A549 (cell line): ENCODE results near the gene ARHGAP26. TPM values are rescaled to one million over a fixed set of nuclear protein-coding genes. Genes with fewer than 3 reads are reported as not detected.
"Not testable (repeated sequence)": the region's sequence is repeated elsewhere in the genome, so short reads cannot be mapped to it uniquely, and the experiment has no call there.

Experiments
- ATAC-seq, 2 experiments: fragments of 200-7000 bp in 1 of 2; fragments of >200 bp in 1 of 2; cut with Nextera tagmentation in 1 of 2; cut with Tn5 transposase in 1 of 2; 3 replicates each; pipeline versions ENCODE4 v1.8.0 to v1.9.1; 2018 to 2020; ENCODE audit warnings: mild to moderate bottlenecking in 1 of 2, moderate library complexity in 1 of 2
- CTCF ChIA-PET: fragments of 300-600 bp; sonication (Branson Sonifier 250); formaldehyde crosslinking; extraction: SDS; loops from one replicate; lab custom pipeline; 2021; ENCODE audit warnings: antibody characterized with exemption, inconsistent platforms; lab: Yijun Ruan, JAX
- POLR2A ChIA-PET: fragments of 350-600 bp; formaldehyde crosslinking; extraction: SDS; loops from one replicate; lab custom pipeline; 2021; ENCODE audit warnings: antibody characterized with exemption, inconsistent platforms; lab: Yijun Ruan, JAX
- DNase-seq, 2 experiments: peaks; one replicate each; pipeline versions ENCODE4 v3.0.0 to v3.0.0-alpha.2; 2011 to 2016; ENCODE audit warnings: low read depth in 1 of 2, low spot score in 1 of 2
- FAIRE-seq: peaks from 2 replicates; lab custom pipeline; 2011; peaks lifted over from hg19 to GRCh38; lab: Jason Lieb, UNC
- H3K27ac ChIP-seq, 2 experiments: fragments of >200 bp; sonication (Bioruptor Twin); formaldehyde crosslinking; 3 replicates each; pipeline ENCODE4 v1.5.1; 2016 to 2017
- H3K4me1 ChIP-seq: fragments of >200 bp; sonication (Bioruptor Twin); formaldehyde crosslinking; 3 replicates; pipeline ENCODE4 v1.6.1; 2016
- H3K4me2 ChIP-seq: fragments of >200 bp; sonication (Bioruptor Twin); formaldehyde crosslinking; 3 replicates; pipeline ENCODE4 v1.6.1; 2016
- H3K4me3 ChIP-seq: fragments of >200 bp; sonication (Bioruptor Twin); formaldehyde crosslinking; 3 replicates; pipeline ENCODE4 v1.5.1; 2016
- H3K9me3 ChIP-seq: fragments of >200 bp; sonication (Bioruptor Twin); formaldehyde crosslinking; 3 replicates; pipeline ENCODE4 v1.6.1; 2016
- BHLHE40 ChIP-seq: IDR thresholded peaks from 2 replicates; pipeline ENCODE4 v1.6.1; 2012; ENCODE audit warnings: low read depth, low read length, inconsistent platforms
- CHD4 ChIP-seq: fragments of 200-600 bp; sonication (generic); IDR thresholded peaks from 2 replicates; pipeline ENCODE4 v1.6.1; 2016; ENCODE audit warnings: antibody characterized with exemption, mild to moderate bottlenecking, borderline replicate concordance
- EHMT2 ChIP-seq: fragments of 200-600 bp; sonication (generic); IDR thresholded peaks from 2 replicates; pipeline ENCODE4 v1.6.1; 2016; ENCODE audit warnings: antibody characterized with exemption, low read depth, mild to moderate bottlenecking, moderate library complexity
- ESRRA ChIP-seq: fragments of 150-350 bp; IDR thresholded peaks from 2 replicates; pipeline ENCODE4 v1.6.1; 2014; ENCODE audit warnings: mild to moderate bottlenecking, low read length, borderline replicate concordance
- FOSB ChIP-seq: fragments of 250-450 bp; sonication (Bioruptor Pico); IDR thresholded peaks from 2 replicates; pipeline ENCODE4 v1.5.0; 2020; ENCODE audit warnings: mild to moderate bottlenecking, moderate library complexity
- FOSL2 ChIP-seq, 2 experiments: fragments of 450-650 bp in 1 of 2; fragments of >200 bp in 1 of 2; sonication (Bioruptor Twin) in 1 of 2; formaldehyde crosslinking; IDR thresholded peaks; 2 replicates each; pipeline versions ENCODE4 v1.5.0 to v1.6.1; 2016 to 2020; ENCODE audit warnings: mild to moderate bottlenecking in 1 of 2, moderate library complexity in 1 of 2
- GATA3 ChIP-seq: IDR thresholded peaks from 2 replicates; pipeline ENCODE4 v1.6.1; 2012; ENCODE audit warnings: borderline replicate concordance
- HEYL ChIP-seq: fragments of 250-450 bp; sonication (Bioruptor Pico); IDR thresholded peaks from 2 replicates; pipeline ENCODE4 v1.8.0; 2021; ENCODE audit warnings: mild to moderate bottlenecking, moderate library complexity
- HOXA7 ChIP-seq: fragments of 250-450 bp; sonication (Bioruptor Pico); IDR thresholded peaks from 2 replicates; pipeline ENCODE4 v1.5.0; 2020; ENCODE audit warnings: mild to moderate bottlenecking, moderate library complexity
- HOXB13 ChIP-seq: fragments of 250-450 bp; sonication (Bioruptor Pico); IDR thresholded peaks from 2 replicates; pipeline ENCODE4 v1.5.0; 2020; ENCODE audit warnings: low read depth, mild to moderate bottlenecking, moderate library complexity
- NPAS2 ChIP-seq: fragments of 250-450 bp; sonication (Bioruptor Pico); IDR thresholded peaks from 2 replicates; pipeline ENCODE4 v1.8.0; 2022; ENCODE audit warnings: mild to moderate bottlenecking, moderate library complexity, borderline replicate concordance
- POLR2AphosphoS2 ChIP-seq: conservative IDR thresholded peaks from 2 replicates; pipeline ENCODE4 v1.6.1; 2012; ENCODE audit warnings: low read length, improper control_type of control experiment, inconsistent platforms
- RAD21 ChIP-seq, 2 experiments: fragments of >200 bp in 1 of 2; sonication (Bioruptor Twin) in 1 of 2; formaldehyde crosslinking in 1 of 2; IDR thresholded peaks in 1 of 2; conservative IDR thresholded peaks in 1 of 2; 2 replicates in 1 of 2; 3 replicates in 1 of 2; pipeline ENCODE4 v1.6.1; 2012 to 2018; ENCODE audit warnings: inconsistent platforms in 1 of 2
- RFX5 ChIP-seq: fragments of 450-650 bp; IDR thresholded peaks from 2 replicates; pipeline ENCODE4 v1.7.1; 2014; ENCODE audit warnings: antibody characterized with exemption, mild to moderate bottlenecking, moderate library complexity
- TP53 ChIP-seq: fragments of 250-450 bp; sonication (Bioruptor Pico); IDR thresholded peaks from 2 replicates; pipeline ENCODE4 v1.5.0; 2021; ENCODE audit warnings: mild to moderate bottlenecking, moderate library complexity
- ZC3H11A ChIP-seq: fragments of 450-650 bp; IDR thresholded peaks from 2 replicates; pipeline ENCODE4 v1.6.1; 2014; ENCODE audit warnings: antibody characterized with exemption, mild to moderate bottlenecking
- ZNF302 ChIP-seq: fragments of 250-450 bp; sonication (Bioruptor Pico); IDR thresholded peaks from 2 replicates; pipeline ENCODE4 v1.9.0; 2021; ENCODE audit warnings: inconsistent platforms, mild to moderate bottlenecking, moderate library complexity
- WGBS: methylation state at CpG from one replicate; pipeline ENCODE4 v1.1.6; 2017; ENCODE audit errors: missing lambda C conversion rate; 5-methylcytosine and 5-hydroxymethylcytosine counted together
- polyA plus RNA-seq, 4 experiments: library from polyadenylated mRNA; depleted of rRNA in 3 of 4; stranded (reverse); fragments of >200 nt; fragmentation: RNase III in 1 of 4; extraction: RNeasy Plus Mini Kit Qiagen cat#74134 plus additional on column Dnase treatment in 1 of 4; gene quantifications; 2 replicates in 3 of 4; 3 replicates in 1 of 4; pipeline ENCODE4 v1.2.3, GENCODE V29; 2011 to 2017
- TF ChIP-seq, protein P1 (sequence below): fragments of 150-350 bp; IDR thresholded peaks from 2 replicates; pipeline ENCODE4 v1.6.1; 2014; ENCODE audit warnings: low read depth, mild to moderate bottlenecking, low read length
- TF ChIP-seq, protein P2 (sequence below): fragments of 250-450 bp; sonication (Bioruptor Pico); IDR thresholded peaks from 2 replicates; pipeline ENCODE4 v1.5.0; 2021; ENCODE audit warnings: mild to moderate bottlenecking, moderate library complexity, borderline replicate concordance
- TF ChIP-seq, protein P3 (sequence below): fragments of >200 bp; sonication (Bioruptor Twin); formaldehyde crosslinking; IDR thresholded peaks from 3 replicates; pipeline ENCODE4 v1.5.1; 2016

ARHGAP26 gene
- polyA plus RNA-seq, 2 of the 4 experiments (the other 2 are of a cell fraction) = 6.6 to 19.1 TPM

DNA sequence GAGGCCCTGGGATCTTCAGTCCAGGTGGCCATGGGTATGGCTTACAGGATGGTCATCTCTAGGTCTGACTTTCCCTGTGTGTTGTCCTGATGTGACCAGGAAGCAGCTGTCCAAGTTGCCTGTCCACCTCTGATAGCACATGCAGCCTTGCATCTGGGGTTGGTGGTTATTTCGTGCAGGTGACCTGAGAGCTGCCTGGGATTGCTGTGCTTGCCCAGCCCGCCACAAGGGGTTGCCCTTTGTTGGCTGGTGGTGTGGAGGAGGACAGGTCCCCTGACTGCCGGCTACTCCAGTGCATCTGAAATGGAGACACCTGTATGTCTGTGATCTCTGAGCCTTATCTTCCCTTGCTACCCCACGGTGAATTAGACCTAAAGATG, 212.6 kb downstream of the ARHGAP26 start:
- ChIA-PET POLR2A (no interaction called here), CTCF (interaction anchor here (1.2 to 1.3 kb wide), 2 partner anchors 9 to 421 kb away, joined by 3 to 7 read pairs; no protein-coding TSS in a partner anchor)
- DNase-seq (no peak), ATAC-seq (peak; percentile 71 to 79), FAIRE-seq (no peak)
- peak overlapping the region; percentile 67; the same call in 1 of the 3 replicates for H3K4me2 ChIP-seq
- H3K4me3 ChIP-seq = no peak overlapping the region
- H3K4me1 ChIP-seq = peaks cover 19% of the 10 kb centered on the region
- H3K27ac ChIP-seq = peak overlapping the region in 1 of 2 experiments; percentile 63; a peak in 3 of 6 replicates
- H3K9me3 ChIP-seq = no peaks in the 10 kb centered on the region
- 94% methylated on average over 4 of the region's 4 CpGs for WGBS
- TF ChIP-seq EHMT2 (no peak), RAD21 (conservative IDR thresholded peaks at IDR 0.05 in 1 of 2, IDR thresholded peaks at IDR 0.05 in 1 of 2) (peak in 1 of 2 experiments; percentile 40; a peak in 2 of 5 replicates), BHLHE40 (no peak)

DNA sequence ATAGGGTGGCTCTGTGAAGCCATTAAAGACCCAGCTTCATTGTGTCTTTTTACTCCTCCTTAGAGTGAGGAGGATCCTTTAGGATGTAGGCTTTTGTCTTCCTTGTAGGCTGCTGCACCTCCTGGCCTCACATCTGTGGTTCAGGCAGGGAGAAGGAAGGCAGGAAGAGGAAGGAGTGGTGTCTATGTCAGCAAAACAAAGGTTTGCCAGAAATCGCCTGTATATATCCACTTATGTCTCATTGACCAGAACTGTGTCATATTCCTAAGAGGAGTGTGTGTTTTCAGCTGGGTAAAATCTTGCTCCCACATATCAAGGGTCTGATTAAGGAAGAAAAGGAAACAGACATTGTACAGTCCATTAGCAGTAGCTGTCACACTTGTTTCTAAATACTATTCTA, 213.8 kb downstream of the ARHGAP26 start:
- TF ChIP-seq NPAS2 (CRISPR knock-in tag) = no peak
- no peak for TF ChIP-seq HEYL
- no peak for TF ChIP-seq ZNF302
- no peak for TF ChIP-seq ZC3H11A
- TF ChIP-seq HOXB13 (CRISPR knock-in tag) = no peak
- no peak for TF ChIP-seq FOSB (CRISPR knock-in tag)
- TF ChIP-seq, protein P1, sequence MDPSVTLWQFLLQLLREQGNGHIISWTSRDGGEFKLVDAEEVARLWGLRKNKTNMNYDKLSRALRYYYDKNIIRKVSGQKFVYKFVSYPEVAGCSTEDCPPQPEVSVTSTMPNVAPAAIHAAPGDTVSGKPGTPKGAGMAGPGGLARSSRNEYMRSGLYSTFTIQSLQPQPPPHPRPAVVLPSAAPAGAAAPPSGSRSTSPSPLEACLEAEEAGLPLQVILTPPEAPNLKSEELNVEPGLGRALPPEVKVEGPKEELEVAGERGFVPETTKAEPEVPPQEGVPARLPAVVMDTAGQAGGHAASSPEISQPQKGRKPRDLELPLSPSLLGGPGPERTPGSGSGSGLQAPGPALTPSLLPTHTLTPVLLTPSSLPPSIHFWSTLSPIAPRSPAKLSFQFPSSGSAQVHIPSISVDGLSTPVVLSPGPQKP = no peak
- Histone ChIP-seq H3K4me2 (no peak overlapping the region), H3K9me3 (no peaks in the 10 kb centered on the region), H3K4me3 (no peak overlapping the region), H3K27ac (no peak overlapping the region), H3K4me1 (peaks cover 19% of the 10 kb centered on the region)
- no peak for ATAC-seq
- no peak for FAIRE-seq
- ChIA-PET POLR2A (no interaction called here), CTCF (no interaction called here)
- whole genome bisulfite sequencing = 73% methylated on average over 1 of the region's 1 CpG
- DNase-seq = no peak

DNA sequence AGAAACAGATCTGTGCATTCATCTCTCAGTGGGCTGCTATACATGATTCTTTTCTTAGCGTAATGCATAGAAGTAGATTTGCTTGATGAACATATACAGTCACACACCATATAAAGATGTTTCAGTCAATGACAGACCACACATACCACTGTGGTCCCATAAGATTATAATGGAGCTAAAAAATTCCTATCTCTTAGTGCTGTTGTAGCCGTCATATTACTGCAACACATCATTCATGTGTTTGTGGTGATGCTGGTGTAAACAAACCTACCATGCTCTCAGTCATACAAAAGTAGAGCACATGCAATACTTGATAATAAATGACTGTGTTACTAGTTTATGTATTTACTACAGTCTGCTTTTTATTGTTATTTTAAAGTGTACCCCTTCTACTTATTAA, 214.3 kb downstream of the ARHGAP26 start:
- ChIA-PET POLR2A (no interaction called here), CTCF (no interaction called here)
- TF ChIP-seq GATA3 (no peak), RFX5 (no peak), POLR2AphosphoS2 (no peak), ESRRA (no peak), TP53 (CRISPR knock-in tag) (no peak), NPAS2 (CRISPR knock-in tag) (no peak), CHD4 (no peak), HOXA7 (CRISPR knock-in tag) (no peak), FOSL2 (IDR thresholded peaks at IDR 0.05) (no peak), FOSL2 (CRISPR knock-in tag; IDR thresholded peaks at IDR 0.05) (no peak)
- TF ChIP-seq, protein P2, sequence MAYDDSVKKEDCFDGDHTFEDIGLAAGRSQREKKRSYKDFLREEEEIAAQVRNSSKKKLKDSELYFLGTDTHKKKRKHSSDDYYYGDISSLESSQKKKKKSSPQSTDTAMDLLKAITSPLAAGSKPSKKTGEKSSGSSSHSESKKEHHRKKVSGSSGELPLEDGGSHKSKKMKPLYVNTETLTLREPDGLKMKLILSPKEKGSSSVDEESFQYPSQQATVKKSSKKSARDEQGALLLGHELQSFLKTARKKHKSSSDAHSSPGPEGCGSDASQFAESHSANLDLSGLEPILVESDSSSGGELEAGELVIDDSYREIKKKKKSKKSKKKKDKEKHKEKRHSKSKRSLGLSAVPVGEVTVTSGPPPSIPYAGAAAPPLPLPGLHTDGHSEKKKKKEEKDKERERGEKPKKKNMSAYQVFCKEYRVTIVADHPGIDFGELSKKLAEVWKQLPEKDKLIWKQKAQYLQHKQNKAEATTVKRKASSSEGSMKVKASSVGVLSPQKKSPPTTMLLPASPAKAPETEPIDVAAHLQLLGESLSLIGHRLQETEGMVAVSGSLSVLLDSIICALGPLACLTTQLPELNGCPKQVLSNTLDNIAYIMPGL (CRISPR knock-in tag) = no peak
- TF ChIP-seq, protein P1 = no peak
- TF ChIP-seq, protein P3, sequence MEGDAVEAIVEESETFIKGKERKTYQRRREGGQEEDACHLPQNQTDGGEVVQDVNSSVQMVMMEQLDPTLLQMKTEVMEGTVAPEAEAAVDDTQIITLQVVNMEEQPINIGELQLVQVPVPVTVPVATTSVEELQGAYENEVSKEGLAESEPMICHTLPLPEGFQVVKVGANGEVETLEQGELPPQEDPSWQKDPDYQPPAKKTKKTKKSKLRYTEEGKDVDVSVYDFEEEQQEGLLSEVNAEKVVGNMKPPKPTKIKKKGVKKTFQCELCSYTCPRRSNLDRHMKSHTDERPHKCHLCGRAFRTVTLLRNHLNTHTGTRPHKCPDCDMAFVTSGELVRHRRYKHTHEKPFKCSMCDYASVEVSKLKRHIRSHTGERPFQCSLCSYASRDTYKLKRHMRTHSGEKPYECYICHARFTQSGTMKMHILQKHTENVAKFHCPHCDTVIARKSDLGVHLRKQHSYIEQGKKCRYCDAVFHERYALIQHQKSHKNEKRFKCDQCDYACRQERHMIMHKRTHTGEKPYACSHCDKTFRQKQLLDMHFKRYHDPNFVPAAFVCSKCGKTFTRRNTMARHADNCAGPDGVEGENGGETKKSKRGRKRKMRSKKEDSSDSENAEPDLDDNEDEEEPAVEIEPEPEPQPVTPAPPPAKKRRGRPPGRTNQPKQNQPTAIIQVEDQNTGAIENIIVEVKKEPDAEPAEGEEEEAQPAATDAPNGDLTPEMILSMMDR = no peak
- H3K27ac ChIP-seq = no peak overlapping the region
- peaks cover 19% of the 10 kb centered on the region for H3K4me1 ChIP-seq
- DNase-seq (no peak), FAIRE-seq (no peak), ATAC-seq (no peak)
- WGBS = 94% methylated on average over 2 of the region's 2 CpGs
- H3K4me2 ChIP-seq = no peak overlapping the region
- H3K9me3 ChIP-seq = no peaks in the 10 kb centered on the region
- no peak overlapping the region for H3K4me3 ChIP-seq

DNA sequence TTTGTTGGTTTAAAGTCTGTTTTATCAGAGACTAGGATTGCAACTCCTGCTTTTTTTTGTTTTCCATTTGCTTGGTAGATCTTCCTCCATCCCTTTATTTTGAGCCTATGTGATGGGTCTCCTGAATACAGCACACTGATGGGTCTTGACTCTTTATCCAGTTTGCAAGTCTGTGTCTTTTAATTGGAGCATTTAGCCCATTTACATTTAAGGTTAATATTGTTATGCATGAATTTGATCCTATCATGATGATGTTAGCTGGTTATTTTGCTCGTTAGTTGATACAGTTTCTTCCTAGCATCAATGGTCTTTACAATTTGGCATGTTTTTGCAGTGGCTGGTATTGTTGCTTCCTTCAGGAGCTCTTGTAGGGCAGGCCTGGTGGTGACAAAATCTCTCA, 219.1 kb downstream of the ARHGAP26 start:
- H3K27ac ChIP-seq, POLR2A ChIA-PET, ATAC-seq, H3K9me3 ChIP-seq, DNase-seq, FAIRE-seq, H3K4me3 ChIP-seq, H3K4me1 ChIP-seq, H3K4me2 ChIP-seq: not testable (repeated sequence)
- WGBS = 81% methylated on average over 1 of the region's 1 CpG
- CTCF ChIA-PET = interaction anchor here (1.7 kb wide), 1 partner anchor 14 kb away, joined by 4 read pairs; no protein-coding TSS in a partner anchor

DNA sequence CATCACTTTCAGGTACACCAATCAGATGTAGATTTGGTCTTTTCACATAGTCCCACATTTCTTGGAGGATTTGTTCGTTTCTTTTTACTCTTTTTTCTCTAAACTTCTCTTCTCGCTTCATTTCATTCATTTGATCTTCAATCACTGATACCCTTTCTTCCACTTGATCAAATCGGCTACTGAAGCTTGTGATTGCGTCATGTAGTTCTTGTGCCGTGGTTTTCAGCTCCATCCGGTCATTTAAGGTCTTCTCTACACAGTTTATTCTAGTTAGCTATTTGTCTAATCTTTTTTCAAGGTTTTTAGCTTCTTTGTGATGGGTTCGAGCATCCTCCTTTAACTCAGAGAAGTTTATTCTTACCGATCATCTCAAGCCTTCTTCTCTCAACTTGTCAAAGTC, 219.9 kb downstream of the ARHGAP26 start:
- CTCF ChIA-PET = interaction anchor here (1.4 to 1.7 kb wide), 2 partner anchors 13 to 15 kb away, joined by 4 read pairs; no protein-coding TSS in a partner anchor

More for the DNA sequence above, 219.9 kb downstream of the ARHGAP26 start:
- 84% methylated on average over 8 of the region's 8 CpGs for WGBS
- H3K4me3 ChIP-seq, H3K27ac ChIP-seq, H3K9me3 ChIP-seq, POLR2A ChIA-PET, ATAC-seq, DNase-seq, FAIRE-seq, H3K4me2 ChIP-seq, H3K4me1 ChIP-seq: not testable (repeated sequence)
